Choroid plexus epithelial cell (primary cell): Measurements from ENCODE around the gene SEPTIN5.

Experiments used
- DNase-seq: peaks from one replicate; pipeline ENCODE4 v3.0.0-alpha.2; 2010; ENCODE audit warnings: low read depth
- H3K4me3 ChIP-seq: 2 replicates; pipeline ENCODE4 v1.5.1; 2011; ENCODE audit warnings: low read depth, mild to moderate bottlenecking, control low read depth, low read length, moderate library complexity
- TF ChIP-seq, protein P1 (sequence below): conservative IDR thresholded peaks from 2 replicates; pipeline ENCODE4 v1.5.1; 2011; ENCODE audit warnings: low read depth, mild to moderate bottlenecking, control low read depth, inconsistent platforms, low read length, moderate library complexity

Gene SEPTIN5

DNA sequence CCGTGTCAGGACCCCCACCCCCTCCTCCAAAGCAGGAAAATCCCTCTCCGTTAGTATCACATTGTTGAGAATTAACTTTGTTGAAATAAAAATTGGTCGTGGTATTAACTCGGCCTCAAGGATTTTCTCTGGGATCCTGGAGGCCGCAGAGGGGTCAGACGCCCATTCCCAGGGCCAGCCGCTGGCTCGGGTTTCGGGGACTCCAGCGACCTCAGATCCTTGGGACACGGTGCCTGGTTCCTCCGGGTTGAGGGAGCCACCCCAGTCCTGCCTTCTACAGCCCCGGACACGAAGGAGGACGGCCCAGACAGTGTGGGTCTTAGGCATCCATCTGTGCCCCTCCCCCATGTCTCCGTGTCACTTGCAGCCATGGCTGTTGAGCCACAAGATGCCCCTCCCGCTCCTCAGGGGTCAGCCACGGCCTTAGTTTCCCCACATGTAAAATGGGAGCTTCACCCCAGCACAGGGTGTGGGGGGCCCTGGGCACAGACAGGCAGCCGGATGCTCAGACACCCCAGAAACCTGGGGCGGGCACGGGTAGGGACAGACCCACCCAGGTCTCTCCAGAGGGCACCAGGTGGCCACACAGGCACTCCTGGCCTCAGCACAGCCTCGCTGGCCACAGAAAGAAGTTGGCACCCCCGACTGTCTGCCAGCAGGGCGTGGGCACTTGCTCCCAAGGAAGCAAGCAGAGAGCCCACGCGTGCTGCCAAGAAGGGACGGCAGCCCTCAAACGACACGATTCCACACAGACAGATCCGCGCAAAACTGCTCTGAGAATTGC is 24.6 kb downstream of the SEPTIN5 start:
- no peak overlapping the region for H3K4me3 ChIP-seq
- DNase-seq = no peak
- TF ChIP-seq, protein P1, sequence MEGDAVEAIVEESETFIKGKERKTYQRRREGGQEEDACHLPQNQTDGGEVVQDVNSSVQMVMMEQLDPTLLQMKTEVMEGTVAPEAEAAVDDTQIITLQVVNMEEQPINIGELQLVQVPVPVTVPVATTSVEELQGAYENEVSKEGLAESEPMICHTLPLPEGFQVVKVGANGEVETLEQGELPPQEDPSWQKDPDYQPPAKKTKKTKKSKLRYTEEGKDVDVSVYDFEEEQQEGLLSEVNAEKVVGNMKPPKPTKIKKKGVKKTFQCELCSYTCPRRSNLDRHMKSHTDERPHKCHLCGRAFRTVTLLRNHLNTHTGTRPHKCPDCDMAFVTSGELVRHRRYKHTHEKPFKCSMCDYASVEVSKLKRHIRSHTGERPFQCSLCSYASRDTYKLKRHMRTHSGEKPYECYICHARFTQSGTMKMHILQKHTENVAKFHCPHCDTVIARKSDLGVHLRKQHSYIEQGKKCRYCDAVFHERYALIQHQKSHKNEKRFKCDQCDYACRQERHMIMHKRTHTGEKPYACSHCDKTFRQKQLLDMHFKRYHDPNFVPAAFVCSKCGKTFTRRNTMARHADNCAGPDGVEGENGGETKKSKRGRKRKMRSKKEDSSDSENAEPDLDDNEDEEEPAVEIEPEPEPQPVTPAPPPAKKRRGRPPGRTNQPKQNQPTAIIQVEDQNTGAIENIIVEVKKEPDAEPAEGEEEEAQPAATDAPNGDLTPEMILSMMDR = no peak

DNA sequence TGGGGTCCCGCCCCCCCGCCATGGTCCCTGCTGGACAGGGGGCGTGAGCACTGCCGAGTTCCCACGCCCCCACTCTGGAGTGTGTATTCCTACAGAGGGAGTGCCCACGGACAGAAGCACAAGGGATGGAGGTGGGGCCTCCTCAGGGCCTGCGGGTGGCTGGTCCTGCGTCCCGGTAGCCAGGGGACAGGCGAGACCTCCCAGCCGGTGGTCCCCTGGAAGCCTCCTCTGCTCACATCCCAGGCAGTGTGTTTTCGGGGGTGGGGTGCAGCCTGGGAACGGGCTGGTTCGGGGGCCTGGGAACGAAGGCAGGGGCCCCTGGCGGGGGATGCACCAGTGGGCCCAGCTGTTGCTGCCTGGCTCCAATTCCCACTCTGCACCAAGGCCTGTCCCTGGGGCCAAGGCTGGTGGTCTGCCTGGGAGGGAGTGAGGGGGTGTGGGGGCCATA is 25.2 kb downstream of the SEPTIN5 start:
- no peak for DNase-seq
- TF ChIP-seq, protein P1 = no peak
- no peak overlapping the region for H3K4me3 ChIP-seq

DNA sequence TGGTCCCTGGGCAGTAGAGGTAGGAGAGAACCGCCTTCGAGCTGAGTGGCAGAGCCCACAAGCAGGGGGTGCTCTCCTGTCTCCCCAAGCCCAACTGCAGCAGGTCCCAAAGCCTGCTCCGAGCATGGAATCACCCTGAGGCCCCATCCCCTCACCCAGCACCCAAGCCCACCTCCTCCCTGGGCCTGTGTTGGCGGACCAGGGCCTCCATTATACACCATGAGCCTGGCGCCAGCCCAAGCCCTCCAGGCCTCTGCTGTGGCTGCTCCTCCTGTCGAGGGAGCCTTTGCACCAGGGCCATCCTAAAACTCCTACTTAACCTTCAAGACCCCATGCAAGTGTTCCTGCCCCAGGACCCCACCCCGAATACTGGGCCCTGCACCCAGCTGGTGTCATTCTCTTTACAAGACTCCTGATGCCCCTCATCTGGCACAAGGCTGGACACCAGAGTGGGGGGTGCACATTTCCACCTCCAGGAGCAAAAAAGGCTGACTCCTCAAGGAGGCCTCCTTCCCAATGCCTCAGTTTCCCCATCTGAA is 25.7 kb downstream of the SEPTIN5 start:
- TF ChIP-seq, protein P1 = no peak
- H3K4me3 ChIP-seq = no peak overlapping the region
- no peak for DNase-seq

DNA sequence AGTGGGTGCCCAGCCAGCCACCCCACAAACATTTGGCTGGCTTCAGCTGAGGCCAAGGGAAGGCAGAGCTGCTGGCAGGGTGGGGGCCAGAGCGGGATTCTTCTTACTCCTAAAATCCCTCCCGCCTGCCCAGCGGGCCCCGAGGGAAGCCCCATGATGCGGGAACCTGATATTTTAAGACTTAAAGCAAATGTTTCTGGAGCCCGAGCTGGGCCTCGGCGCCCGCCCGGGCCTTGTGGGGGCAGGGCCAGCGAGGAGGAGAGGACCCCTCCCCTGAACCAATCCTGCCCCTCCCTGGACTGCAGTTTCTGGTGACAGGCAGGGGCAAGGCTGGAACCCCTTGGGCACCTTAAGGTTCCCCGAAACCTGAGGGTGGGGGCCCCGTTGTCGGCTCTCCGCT is 26.3 kb downstream of the SEPTIN5 start:
- H3K4me3 ChIP-seq = no peak overlapping the region
- TF ChIP-seq, protein P1 = no peak
- no peak for DNase-seq

DNA sequence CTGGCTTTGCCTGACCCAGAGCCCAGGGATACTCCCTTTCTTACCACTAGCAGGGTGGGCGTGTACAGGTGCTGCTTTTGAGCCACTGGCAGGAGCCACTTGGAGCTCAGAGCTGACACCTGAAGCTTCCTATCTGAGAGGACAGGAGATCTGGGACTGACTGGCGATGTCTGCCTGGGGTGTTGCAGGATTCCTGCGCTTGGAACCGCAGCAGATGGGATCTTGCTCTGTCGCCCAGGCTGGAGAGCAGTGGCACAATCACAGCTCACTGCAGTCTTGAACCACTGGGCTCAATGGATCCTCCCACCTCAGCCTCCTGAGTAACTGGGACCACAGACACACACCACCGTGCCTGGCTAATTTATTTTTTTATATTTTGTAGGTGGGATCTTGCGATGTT is 26.8 kb downstream of the SEPTIN5 start:
- TF ChIP-seq, protein P1 = no peak
- no peak overlapping the region for H3K4me3 ChIP-seq
- DNase-seq = no peak

DNA sequence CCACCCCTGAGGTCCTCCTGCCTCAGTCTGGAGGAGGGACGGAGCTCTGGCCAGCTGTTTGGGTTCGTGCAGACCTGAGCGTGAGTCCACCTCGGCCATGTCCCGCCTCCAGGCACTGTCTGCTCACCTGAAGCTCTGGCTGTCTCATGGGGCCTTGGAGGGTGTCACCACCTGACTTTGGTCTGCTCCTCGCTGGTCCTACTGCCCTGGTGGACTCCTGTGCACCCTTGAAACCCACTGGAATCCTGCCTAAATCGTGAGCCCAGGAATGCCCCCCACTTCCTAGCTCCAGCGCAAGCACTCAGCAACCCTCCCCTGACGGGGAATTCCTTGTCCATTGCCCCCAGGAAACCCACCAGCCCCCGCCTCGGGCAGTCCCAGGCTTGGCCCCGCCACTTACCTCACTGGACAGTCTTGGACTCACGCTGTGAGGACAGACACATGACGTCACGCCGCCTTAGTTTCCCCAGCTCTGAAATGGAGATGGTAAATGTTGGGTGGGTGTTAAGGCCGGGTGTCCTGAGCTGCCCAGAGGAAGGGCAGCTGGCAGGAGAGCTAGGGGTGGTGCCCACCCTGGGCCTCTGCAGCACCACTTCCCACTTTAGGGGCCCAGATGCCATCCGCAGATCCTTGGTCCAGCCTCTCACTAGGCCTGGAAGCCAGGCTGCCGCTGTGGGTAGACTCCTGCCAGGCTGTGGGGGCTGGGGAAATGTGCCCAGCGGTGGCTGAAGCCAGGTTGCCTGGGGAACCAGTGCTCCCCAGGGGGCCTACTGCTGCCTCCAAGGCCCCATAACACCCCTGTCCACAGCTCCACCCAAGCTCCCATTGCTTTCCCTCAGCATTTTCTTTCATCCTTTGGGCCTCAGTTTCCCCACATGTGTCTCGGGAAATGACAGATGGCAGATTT is 28.1 kb downstream of the SEPTIN5 start:
- TF ChIP-seq, protein P1 = no peak
- DNase-seq = no peak
- no peak overlapping the region for H3K4me3 ChIP-seq
